ENCODE measurements around the gene SF3B6.
A peak's percentile ranks its signal among the peaks of the same experiment; 100 is the strongest.

Gene SF3B6

DNA sequence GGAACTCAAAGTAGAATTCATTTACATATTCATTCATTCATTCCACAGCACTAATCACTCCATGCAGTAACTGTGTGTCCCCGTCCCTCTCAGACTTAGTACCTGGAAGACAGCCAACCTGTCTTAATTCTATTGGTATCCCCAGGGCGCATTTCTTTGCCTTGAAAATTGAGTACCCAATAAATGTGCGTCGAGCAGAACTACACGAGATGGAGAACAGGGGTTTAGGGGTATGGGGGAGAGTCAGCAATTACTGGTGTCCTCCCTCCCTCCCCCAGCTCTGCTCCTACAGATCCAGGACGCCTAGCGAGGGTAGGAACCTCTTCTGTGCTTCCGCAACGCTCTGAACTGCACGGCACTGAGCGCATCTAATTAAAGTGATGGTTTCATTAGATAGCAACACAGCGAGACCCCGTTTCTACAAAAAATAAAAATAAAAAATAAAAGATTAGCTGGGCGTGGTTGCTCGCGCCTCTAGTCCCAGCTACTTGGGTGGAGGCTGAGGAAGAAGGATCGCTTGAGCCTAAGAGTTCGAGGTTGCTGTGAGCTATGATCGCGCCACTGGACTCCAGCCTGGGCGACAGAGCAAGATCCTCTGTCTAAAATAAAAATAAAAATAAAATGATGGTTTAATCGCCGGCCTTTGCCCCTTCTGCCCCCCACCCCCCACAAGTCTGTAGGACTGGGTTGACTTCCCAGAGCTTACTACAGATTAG is 27.2 kb downstream of the SF3B6 start:
- H3K4ac ChIP-seq (ENCODE audit: low read length), result no peak overlapping the region
- DNase-seq (ENCODE audit: low spot score), result no peak
- peaks cover 2 to 5% of the 10 kb centered on the region in 2 donors for H3K4me1 ChIP-seq (ENCODE audit: control insufficient read depth in 2 of 2, insufficient read depth in 1 of 2, low read depth in 1 of 2, low read length in 2 of 2)
- no peak overlapping the region for H2AK5ac ChIP-seq (ENCODE audit: low read depth, low read length)
- H3K36me3 ChIP-seq (replicated peaks in 1 of 2; ENCODE audit: control insufficient read depth in 2 of 2, insufficient read depth in 2 of 2, low read length in 2 of 2), result peaks cover 0 to 3% of the 10 kb centered on the region in 2 donors
- H3K4me3 ChIP-seq (ENCODE audit: low read length in 2 of 2), result peak overlapping the region; percentile 68 to 73
- no peaks in the 10 kb centered on the region for H3K9me3 ChIP-seq (replicated peaks in 1 of 2; ENCODE audit: control insufficient read depth in 2 of 2, insufficient read depth in 1 of 2, low read depth in 1 of 2, low read length in 2 of 2)
- no peak overlapping the region for H2BK12ac ChIP-seq (ENCODE audit: low read length)
- no peak overlapping the region for H3K23ac ChIP-seq (ENCODE audit: low read depth, low read length, poor library complexity)
- no peak overlapping the region for H4K91ac ChIP-seq (ENCODE audit: low read depth, low read length, poor library complexity)
- H3K18ac ChIP-seq (ENCODE audit: low read length), result peak overlapping the region; percentile 42
- H3K27me3 ChIP-seq (ENCODE audit: control insufficient read depth in 3 of 3, insufficient read depth in 3 of 3, low read depth in 1 of 3, low read length in 3 of 3), result peaks cover 0 to 8% (median 0%) of the 10 kb centered on the region in 3 experiments
- H2BK120ac ChIP-seq (ENCODE audit: low read depth, low read length), result no peak overlapping the region
- H2AFZ ChIP-seq (ENCODE audit: low read length), result peak overlapping the region; percentile 98
- no peak overlapping the region for H4K8ac ChIP-seq (ENCODE audit: low read depth, low read length)
- no peak overlapping the region for H2BK15ac ChIP-seq (ENCODE audit: low read length)
- no CpG with 5 or more reads among the region's 23 CpGs for WGBS, 2 donors (ENCODE audit: extremely low coverage in 2 of 2, insufficient read length in 2 of 2, insufficient replicate concordance in 1 of 2)
- no peak overlapping the region for H3K9ac ChIP-seq (ENCODE audit: low read depth, low read length, poor library complexity)
- H3K79me1 ChIP-seq (ENCODE audit: low read depth, low read length), result peaks cover 4% of the 10 kb centered on the region
- H3K14ac ChIP-seq (ENCODE audit: low read length), result no peak overlapping the region
- H2BK5ac ChIP-seq (ENCODE audit: low read length), result no peak overlapping the region
- H3K27ac ChIP-seq (replicated peaks; ENCODE audit: low read length), result no peak overlapping the region
- H3K4me2 ChIP-seq (ENCODE audit: insufficient read depth, low read length, poor library complexity, severe bottlenecking), result peak overlapping the region; percentile 89

DNA sequence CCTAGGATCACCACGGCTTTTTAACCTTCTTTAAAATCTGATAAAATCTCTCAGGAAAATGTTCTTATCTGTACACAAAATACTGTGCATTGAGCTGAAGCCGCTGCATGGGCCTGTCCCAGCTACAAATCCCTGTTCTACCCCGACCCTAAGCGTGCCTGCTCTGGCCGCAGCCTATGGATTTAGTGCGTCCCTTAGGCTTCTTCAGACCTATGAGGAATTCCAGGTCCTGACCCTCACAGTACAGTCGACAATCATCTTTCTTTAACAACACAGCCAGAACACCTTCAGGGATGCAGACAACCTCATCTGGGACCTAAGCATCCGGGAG is 28.5 kb downstream of the SF3B6 start:
- Histone ChIP-seq H3K36me3 (replicated peaks in 1 of 2; ENCODE audit: control insufficient read depth in 2 of 2, insufficient read depth in 2 of 2, low read length in 2 of 2) (peaks cover 0 to 11% of the 10 kb centered on the region in 2 donors), H3K79me1 (ENCODE audit: low read depth, low read length) (peaks cover 4% of the 10 kb centered on the region), H3K27ac (replicated peaks; ENCODE audit: low read length) (no peak overlapping the region), H2BK15ac (ENCODE audit: low read length) (no peak overlapping the region), H2AK5ac (ENCODE audit: low read depth, low read length) (no peak overlapping the region), H3K23ac (ENCODE audit: low read depth, low read length, poor library complexity) (no peak overlapping the region), H4K91ac (ENCODE audit: low read depth, low read length, poor library complexity) (no peak overlapping the region), H3K27me3 (ENCODE audit: control insufficient read depth in 3 of 3, insufficient read depth in 3 of 3, low read depth in 1 of 3, low read length in 3 of 3) (peaks cover 0 to 8% (median 0%) of the 10 kb centered on the region in 3 experiments), H2AFZ (ENCODE audit: low read length) (peak overlapping the region; percentile 74), H3K14ac (ENCODE audit: low read length) (no peak overlapping the region), H3K18ac (ENCODE audit: low read length) (no peak overlapping the region), H3K4ac (ENCODE audit: low read length) (no peak overlapping the region), H3K4me1 (ENCODE audit: control insufficient read depth in 2 of 2, insufficient read depth in 1 of 2, low read depth in 1 of 2, low read length in 2 of 2) (peaks cover 2 to 5% of the 10 kb centered on the region in 2 donors), H3K9ac (ENCODE audit: low read depth, low read length, poor library complexity) (no peak overlapping the region), H2BK5ac (ENCODE audit: low read length) (no peak overlapping the region), H3K4me3 (ENCODE audit: low read length in 2 of 2) (peak overlapping the region in 1 of 2 donors; percentile 70), H2BK120ac (ENCODE audit: low read depth, low read length) (no peak overlapping the region), H2BK12ac (ENCODE audit: low read length) (no peak overlapping the region), H4K8ac (ENCODE audit: low read depth, low read length) (peak overlapping the region; percentile 87), H3K4me2 (ENCODE audit: insufficient read depth, low read length, poor library complexity, severe bottlenecking) (peak overlapping the region; percentile 29), H3K9me3 (replicated peaks in 1 of 2; ENCODE audit: control insufficient read depth in 2 of 2, insufficient read depth in 1 of 2, low read depth in 1 of 2, low read length in 2 of 2) (no peaks in the 10 kb centered on the region)
- no peak for DNase-seq (ENCODE audit: low spot score)
- WGBS, 2 donors (ENCODE audit: extremely low coverage in 2 of 2, insufficient read length in 2 of 2, insufficient replicate concordance in 1 of 2), result no CpG with 5 or more reads among the region's 8 CpGs

DNA sequence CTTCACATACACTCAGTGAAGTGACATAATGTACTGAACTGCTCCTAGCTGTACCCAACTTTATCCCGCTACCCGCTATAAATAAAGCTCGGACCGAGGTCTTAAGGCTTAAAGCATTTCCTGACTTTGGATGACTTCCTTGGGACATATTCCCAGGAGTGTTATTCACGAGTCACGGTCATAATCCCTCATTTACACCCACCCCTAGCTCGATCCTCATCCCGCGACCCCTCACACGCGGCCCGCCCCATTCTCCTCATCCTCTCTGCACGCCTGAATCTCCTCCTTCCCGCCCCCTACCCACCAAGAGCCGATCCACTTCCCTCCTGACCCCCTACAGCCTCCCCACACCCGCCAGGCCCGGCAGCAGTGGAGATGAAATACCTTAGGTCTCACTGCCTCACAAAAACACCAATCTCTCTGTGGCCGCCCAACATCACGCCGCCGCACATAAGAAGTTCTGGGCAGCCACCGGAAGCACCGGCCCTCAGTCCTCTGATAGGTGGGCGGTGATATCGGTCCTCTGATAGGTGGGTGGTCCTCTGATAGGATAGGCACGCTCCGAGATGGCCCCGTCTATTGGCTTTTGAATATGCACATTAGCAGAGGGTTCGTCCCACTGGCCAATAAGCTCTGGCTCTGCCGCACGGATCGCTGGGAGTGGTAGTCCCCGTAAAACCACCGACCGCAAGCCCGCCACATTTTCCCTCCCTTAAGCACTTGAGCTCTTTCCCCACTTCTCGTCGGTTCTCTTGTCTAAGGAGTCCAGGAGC is 29.0 kb downstream of the SF3B6 start, which contains the start of gene WDCP:
Gene WDCP (minus strand): TSS at position 462 of the 773 bp plus-strand sequence. CDS start 7,897 bp downstream, outside the sequence.
- Histone ChIP-seq H2BK15ac (ENCODE audit: low read length) (no peak within 1 kb of the TSS), H3K4me2 (ENCODE audit: insufficient read depth, low read length, poor library complexity, severe bottlenecking) (peak within 1 kb of the TSS; percentile 73), H3K4ac (ENCODE audit: low read length) (no peak within 1 kb of the TSS), H3K9me3 (replicated peaks in 1 of 2; ENCODE audit: control insufficient read depth in 2 of 2, insufficient read depth in 1 of 2, low read depth in 1 of 2, low read length in 2 of 2) (no peaks in the 10 kb centered on the region), H2AK5ac (ENCODE audit: low read depth, low read length) (no peak within 1 kb of the TSS), H2BK12ac (ENCODE audit: low read length) (peak within 1 kb of the TSS; percentile 41), H3K79me1 (ENCODE audit: low read depth, low read length) (peaks cover 4% of the 10 kb centered on the region), H4K91ac (ENCODE audit: low read depth, low read length, poor library complexity) (no peak within 1 kb of the TSS), H3K18ac (ENCODE audit: low read length) (peak within 1 kb of the TSS; percentile 85), H3K9ac (ENCODE audit: low read depth, low read length, poor library complexity) (peak within 1 kb of the TSS; percentile 97), H2AFZ (ENCODE audit: low read length) (peak within 1 kb of the TSS; percentile 84), H2BK120ac (ENCODE audit: low read depth, low read length) (no peak within 1 kb of the TSS), H3K36me3 (replicated peaks in 1 of 2; ENCODE audit: control insufficient read depth in 2 of 2, insufficient read depth in 2 of 2, low read length in 2 of 2) (peaks cover 0 to 11% of the 10 kb centered on the region in 2 donors), H4K8ac (ENCODE audit: low read depth, low read length) (peak within 1 kb of the TSS; percentile 87), H3K23ac (ENCODE audit: low read depth, low read length, poor library complexity) (peak within 1 kb of the TSS; percentile 73), H2BK5ac (ENCODE audit: low read length) (peak within 1 kb of the TSS; percentile 90), H3K27me3 (ENCODE audit: control insufficient read depth in 3 of 3, insufficient read depth in 3 of 3, low read depth in 1 of 3, low read length in 3 of 3) (peaks cover 0 to 8% (median 0%) of the 10 kb centered on the region in 3 experiments), H3K14ac (ENCODE audit: low read length) (no peak within 1 kb of the TSS), H3K27ac (replicated peaks; ENCODE audit: low read length) (no peak within 1 kb of the TSS), H3K4me3 (ENCODE audit: low read length in 2 of 2) (peak within 1 kb of the TSS; percentile 70 to 92), H3K4me1 (ENCODE audit: control insufficient read depth in 2 of 2, insufficient read depth in 1 of 2, low read depth in 1 of 2, low read length in 2 of 2) (peaks cover 2 to 5% of the 10 kb centered on the region in 2 donors)
- peak; percentile 94 for DNase-seq (ENCODE audit: low spot score)
- WGBS, 2 donors (ENCODE audit: extremely low coverage in 2 of 2, insufficient read length in 2 of 2, insufficient replicate concordance in 1 of 2), result no CpG with 5 or more reads among the region's 38 CpGs

DNA sequence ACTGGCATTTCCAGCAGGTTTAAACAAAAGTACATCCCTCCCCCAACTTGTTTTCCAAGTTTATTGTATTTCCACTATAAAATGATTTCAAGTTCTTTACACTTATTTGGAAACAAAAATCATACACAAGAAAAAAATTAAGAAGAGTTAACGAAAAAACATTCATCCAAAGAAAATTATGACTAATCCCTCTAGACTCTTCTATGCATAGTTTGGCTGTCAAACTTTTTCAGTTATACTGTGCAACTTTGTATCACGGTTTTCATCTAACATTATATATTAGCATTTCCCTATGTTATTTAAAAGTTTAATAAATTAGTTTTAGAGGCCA is 29.6 kb downstream of the SF3B6 start:
- DNase-seq (ENCODE audit: low spot score), result no peak
- no peak overlapping the region for H3K23ac ChIP-seq (ENCODE audit: low read depth, low read length, poor library complexity)
- H3K27ac ChIP-seq (replicated peaks; ENCODE audit: low read length), result no peak overlapping the region
- no peak overlapping the region for H2AK5ac ChIP-seq (ENCODE audit: low read depth, low read length)
- no peaks in the 10 kb centered on the region for H3K9me3 ChIP-seq (replicated peaks in 1 of 2; ENCODE audit: control insufficient read depth in 2 of 2, insufficient read depth in 1 of 2, low read depth in 1 of 2, low read length in 2 of 2)
- H3K18ac ChIP-seq (ENCODE audit: low read length), result no peak overlapping the region
- no peak overlapping the region for H2BK5ac ChIP-seq (ENCODE audit: low read length)
- H3K14ac ChIP-seq (ENCODE audit: low read length), result no peak overlapping the region
- no peak overlapping the region for H3K9ac ChIP-seq (ENCODE audit: low read depth, low read length, poor library complexity)
- H3K4me1 ChIP-seq (ENCODE audit: control insufficient read depth in 2 of 2, insufficient read depth in 1 of 2, low read depth in 1 of 2, low read length in 2 of 2), result peaks cover 2 to 5% of the 10 kb centered on the region in 2 donors
- H3K27me3 ChIP-seq (ENCODE audit: control insufficient read depth in 3 of 3, insufficient read depth in 3 of 3, low read depth in 1 of 3, low read length in 3 of 3), result peaks cover 0 to 8% (median 0%) of the 10 kb centered on the region in 3 experiments
- peaks cover 0 to 11% of the 10 kb centered on the region in 2 donors for H3K36me3 ChIP-seq (replicated peaks in 1 of 2; ENCODE audit: control insufficient read depth in 2 of 2, insufficient read depth in 2 of 2, low read length in 2 of 2)
- no peak overlapping the region for H4K91ac ChIP-seq (ENCODE audit: low read depth, low read length, poor library complexity)
- no CpG with 5 or more reads among the region's 2 CpGs for WGBS, 2 donors (ENCODE audit: extremely low coverage in 2 of 2, insufficient read length in 2 of 2, insufficient replicate concordance in 1 of 2)
- no peak overlapping the region for H2BK12ac ChIP-seq (ENCODE audit: low read length)
- peaks cover 4% of the 10 kb centered on the region for H3K79me1 ChIP-seq (ENCODE audit: low read depth, low read length)
- H2BK15ac ChIP-seq (ENCODE audit: low read length), result no peak overlapping the region
- H2BK120ac ChIP-seq (ENCODE audit: low read depth, low read length), result no peak overlapping the region
- H3K4me2 ChIP-seq (ENCODE audit: insufficient read depth, low read length, poor library complexity, severe bottlenecking), result peak overlapping the region; percentile 73
- no peak overlapping the region for H4K8ac ChIP-seq (ENCODE audit: low read depth, low read length)
- no peak overlapping the region for H2AFZ ChIP-seq (ENCODE audit: low read length)
- H3K4me3 ChIP-seq (ENCODE audit: low read length in 2 of 2), result peak overlapping the region; percentile 70 to 92
- no peak overlapping the region for H3K4ac ChIP-seq (ENCODE audit: low read length)
